Neural cell (in vitro differentiated cells): ENCODE data around the gene MKRN1. TPM values are rescaled to one million over a fixed set of nuclear protein-coding genes. Genes with fewer than 3 reads are reported as not detected.
"Not testable (repeated sequence)": the region's sequence is repeated elsewhere in the genome, so short reads cannot be mapped to it uniquely, and the experiment has no call there.

Source experiments
- H2AFZ ChIP-seq: fragments of 200-600, 300-800 bp; sonication (generic), shearing (Covaris generic); 2 replicates; pipeline ENCODE4 v1.6.0; 2014; ENCODE audit warnings: low read depth, mild to moderate bottlenecking, antibody characterized with exemption, low read length, moderate library complexity
- H3F3A ChIP-seq: fragments of 200-600 bp; shearing (Covaris generic); 2 replicates; pipeline ENCODE4 v1.6.1; 2016; ENCODE audit warnings: mild to moderate bottlenecking, moderate library complexity, mixed read lengths, antibody characterized with exemption, low read length; ENCODE audit not compliant: insufficient read depth, poor library complexity, severe bottlenecking
- H3K27ac ChIP-seq: fragments of 200-600, 300-800 bp; sonication (generic), shearing (Covaris generic); 2 replicates; pipeline ENCODE4 v1.5.1; 2014; ENCODE audit warnings: mild to moderate bottlenecking, low read length, moderate library complexity
- H3K27me3 ChIP-seq: fragments of 300-800, 200-600 bp; sonication (generic), shearing (Covaris generic); 2 replicates; pipeline ENCODE4 v1.6.0; 2014; ENCODE audit warnings: mild to moderate bottlenecking, low read depth, low read length, moderate library complexity; ENCODE audit not compliant: insufficient read depth
- H3K36me3 ChIP-seq: fragments of 300-800, 200-600 bp; sonication (generic), shearing (Covaris generic); 2 replicates; pipeline ENCODE4 v1.5.1; 2014; ENCODE audit warnings: mild to moderate bottlenecking, antibody characterized with exemption, low read length, moderate library complexity; ENCODE audit not compliant: insufficient read depth
- H3K4me2 ChIP-seq: fragments of 300-800, 200-600 bp; sonication (generic), shearing (Covaris generic); 2 replicates; pipeline ENCODE4 v1.6.0; 2014; ENCODE audit warnings: mild to moderate bottlenecking, low read length
- H3K4me3 ChIP-seq: fragments of 300-800, 200-600 bp; sonication (generic), shearing (Covaris generic); 2 replicates; pipeline ENCODE4 v1.5.1; 2014; ENCODE audit warnings: mild to moderate bottlenecking, low read length, moderate library complexity
- H3K79me2 ChIP-seq: fragments of 200-600 bp; shearing (Covaris generic); replicated peaks from 2 replicates; pipeline ENCODE4 v1.6.0; 2014; ENCODE audit warnings: mild to moderate bottlenecking, low read length, moderate library complexity; ENCODE audit not compliant: insufficient read depth
- H3K9ac ChIP-seq: fragments of 300-800, 200-600 bp; sonication (generic), shearing (Covaris generic); 2 replicates; pipeline ENCODE4 v1.6.1; 2016; ENCODE audit warnings: mild to moderate bottlenecking, low read length, mixed read lengths
- H3K9me2 ChIP-seq: fragments of 200-600 bp; shearing (Covaris generic); 2 replicates; pipeline ENCODE4 v1.6.1; 2016; ENCODE audit warnings: mild to moderate bottlenecking, low read length, mixed read lengths; ENCODE audit not compliant: insufficient read depth
- H3K9me3 ChIP-seq: fragments of 200-600, 300-800 bp; sonication (generic), shearing (Covaris generic); 2 replicates; pipeline ENCODE4 v1.6.1; 2016; ENCODE audit warnings: mild to moderate bottlenecking, mixed run types, low read length, moderate library complexity, mixed read lengths
- H4K20me1 ChIP-seq: fragments of 200-600 bp; shearing (Covaris generic); 2 replicates; pipeline ENCODE4 v1.6.1; 2016; ENCODE audit warnings: mild to moderate bottlenecking, mixed run types; ENCODE audit not compliant: insufficient read depth
- EP300 ChIP-seq: fragments of 450-650 bp; conservative IDR thresholded peaks from 2 replicates; pipeline ENCODE4 v1.6.1; 2014; ENCODE audit warnings: antibody characterized with exemption, mild to moderate bottlenecking, moderate library complexity; ENCODE audit not compliant: poor library complexity, severe bottlenecking
- EZH2 ChIP-seq: fragments of 200-600, 300-800 bp; shearing (Covaris generic), sonication (generic); IDR thresholded peaks from 2 replicates; pipeline ENCODE4 v1.6.1; 2014; ENCODE audit warnings: antibody characterized with exemption, low read length, borderline replicate concordance, mild to moderate bottlenecking; ENCODE audit not compliant: insufficient read depth, poor library complexity, severe bottlenecking
- MXI1 ChIP-seq: fragments of 450-650 bp; conservative IDR thresholded peaks from 2 replicates; pipeline ENCODE4 v1.6.1; 2014; ENCODE audit warnings: antibody characterized with exemption, mild to moderate bottlenecking; ENCODE audit not compliant: poor library complexity, severe bottlenecking
- POLR2AphosphoS5 ChIP-seq: IDR thresholded peaks from 2 replicates; pipeline ENCODE4 v1.6.1; 2012
- RAD21 ChIP-seq: fragments of 450-650 bp; conservative IDR thresholded peaks from 2 replicates; pipeline ENCODE4 v1.6.1; 2014; ENCODE audit warnings: antibody characterized with exemption, mild to moderate bottlenecking, moderate library complexity
- SMC3 ChIP-seq: fragments of 450-650 bp; conservative IDR thresholded peaks from 2 replicates; pipeline ENCODE4 v1.6.1; 2014; ENCODE audit warnings: antibody characterized with exemption, mild to moderate bottlenecking, moderate library complexity; ENCODE audit not compliant: poor library complexity
- TAF1 ChIP-seq: IDR thresholded peaks from 2 replicates; pipeline ENCODE4 v1.6.1; 2012; ENCODE audit warnings: low read depth
- polyA plus RNA-seq: library from polyadenylated mRNA; depleted of rRNA; stranded (reverse); fragments of >200 nt; gene quantifications from 2 replicates; pipeline ENCODE4 v1.2.3, GENCODE V29; 2014
- TF ChIP-seq, protein P1 (sequence below): IDR thresholded peaks from 2 replicates; pipeline ENCODE4 v1.6.1; 2012; ENCODE audit warnings: borderline replicate concordance
- TF ChIP-seq, protein P2 (sequence below): fragments of 450-650 bp; IDR thresholded peaks from 2 replicates; pipeline ENCODE4 v1.5.1; 2014; ENCODE audit warnings: antibody characterized with exemption, mild to moderate bottlenecking, moderate library complexity; ENCODE audit not compliant: poor library complexity, severe bottlenecking

MKRN1 gene
- polyA plus RNA-seq, 1 donor from 2014 or later, result 251 TPM

DNA sequence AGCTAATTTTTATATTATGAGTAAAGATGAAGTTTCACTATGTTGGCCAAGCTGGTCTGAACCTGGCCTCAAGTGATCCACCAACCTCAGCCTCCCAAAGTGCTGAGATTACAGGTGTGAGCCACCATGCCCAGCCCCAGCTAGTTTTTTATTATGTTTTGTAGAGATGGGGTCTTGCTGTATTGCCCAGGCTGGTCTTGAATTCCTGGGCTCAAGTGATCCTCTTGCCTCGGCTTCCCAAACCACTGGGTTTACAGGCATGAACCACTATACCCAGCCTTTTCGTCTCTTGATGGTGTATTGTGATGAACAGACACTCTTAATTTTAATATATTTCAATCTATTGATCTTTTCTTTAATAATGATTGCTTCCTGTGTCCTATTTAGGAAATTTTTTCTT, 57.8 kb downstream of the MKRN1 start:
- TF ChIP-seq, protein P1, sequence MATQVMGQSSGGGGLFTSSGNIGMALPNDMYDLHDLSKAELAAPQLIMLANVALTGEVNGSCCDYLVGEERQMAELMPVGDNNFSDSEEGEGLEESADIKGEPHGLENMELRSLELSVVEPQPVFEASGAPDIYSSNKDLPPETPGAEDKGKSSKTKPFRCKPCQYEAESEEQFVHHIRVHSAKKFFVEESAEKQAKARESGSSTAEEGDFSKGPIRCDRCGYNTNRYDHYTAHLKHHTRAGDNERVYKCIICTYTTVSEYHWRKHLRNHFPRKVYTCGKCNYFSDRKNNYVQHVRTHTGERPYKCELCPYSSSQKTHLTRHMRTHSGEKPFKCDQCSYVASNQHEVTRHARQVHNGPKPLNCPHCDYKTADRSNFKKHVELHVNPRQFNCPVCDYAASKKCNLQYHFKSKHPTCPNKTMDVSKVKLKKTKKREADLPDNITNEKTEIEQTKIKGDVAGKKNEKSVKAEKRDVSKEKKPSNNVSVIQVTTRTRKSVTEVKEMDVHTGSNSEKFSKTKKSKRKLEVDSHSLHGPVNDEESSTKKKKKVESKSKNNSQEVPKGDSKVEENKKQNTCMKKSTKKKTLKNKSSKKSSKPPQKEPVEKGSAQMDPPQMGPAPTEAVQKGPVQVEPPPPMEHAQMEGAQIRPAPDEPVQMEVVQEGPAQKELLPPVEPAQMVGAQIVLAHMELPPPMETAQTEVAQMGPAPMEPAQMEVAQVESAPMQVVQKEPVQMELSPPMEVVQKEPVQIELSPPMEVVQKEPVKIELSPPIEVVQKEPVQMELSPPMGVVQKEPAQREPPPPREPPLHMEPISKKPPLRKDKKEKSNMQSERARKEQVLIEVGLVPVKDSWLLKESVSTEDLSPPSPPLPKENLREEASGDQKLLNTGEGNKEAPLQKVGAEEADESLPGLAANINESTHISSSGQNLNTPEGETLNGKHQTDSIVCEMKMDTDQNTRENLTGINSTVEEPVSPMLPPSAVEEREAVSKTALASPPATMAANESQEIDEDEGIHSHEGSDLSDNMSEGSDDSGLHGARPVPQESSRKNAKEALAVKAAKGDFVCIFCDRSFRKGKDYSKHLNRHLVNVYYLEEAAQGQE, result no peak
- no peak for TF ChIP-seq POLR2AphosphoS5
- TF ChIP-seq, protein P2, sequence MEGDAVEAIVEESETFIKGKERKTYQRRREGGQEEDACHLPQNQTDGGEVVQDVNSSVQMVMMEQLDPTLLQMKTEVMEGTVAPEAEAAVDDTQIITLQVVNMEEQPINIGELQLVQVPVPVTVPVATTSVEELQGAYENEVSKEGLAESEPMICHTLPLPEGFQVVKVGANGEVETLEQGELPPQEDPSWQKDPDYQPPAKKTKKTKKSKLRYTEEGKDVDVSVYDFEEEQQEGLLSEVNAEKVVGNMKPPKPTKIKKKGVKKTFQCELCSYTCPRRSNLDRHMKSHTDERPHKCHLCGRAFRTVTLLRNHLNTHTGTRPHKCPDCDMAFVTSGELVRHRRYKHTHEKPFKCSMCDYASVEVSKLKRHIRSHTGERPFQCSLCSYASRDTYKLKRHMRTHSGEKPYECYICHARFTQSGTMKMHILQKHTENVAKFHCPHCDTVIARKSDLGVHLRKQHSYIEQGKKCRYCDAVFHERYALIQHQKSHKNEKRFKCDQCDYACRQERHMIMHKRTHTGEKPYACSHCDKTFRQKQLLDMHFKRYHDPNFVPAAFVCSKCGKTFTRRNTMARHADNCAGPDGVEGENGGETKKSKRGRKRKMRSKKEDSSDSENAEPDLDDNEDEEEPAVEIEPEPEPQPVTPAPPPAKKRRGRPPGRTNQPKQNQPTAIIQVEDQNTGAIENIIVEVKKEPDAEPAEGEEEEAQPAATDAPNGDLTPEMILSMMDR, result no peak
- TF ChIP-seq RAD21, result no peak
- TF ChIP-seq TAF1, result no peak
- TF ChIP-seq MXI1, result no peak
- TF ChIP-seq EZH2, result no peak
- no peak for TF ChIP-seq EP300
- TF ChIP-seq SMC3, result no peak
- H3K9me3 ChIP-seq, result no peaks in the 10 kb centered on the region

DNA sequence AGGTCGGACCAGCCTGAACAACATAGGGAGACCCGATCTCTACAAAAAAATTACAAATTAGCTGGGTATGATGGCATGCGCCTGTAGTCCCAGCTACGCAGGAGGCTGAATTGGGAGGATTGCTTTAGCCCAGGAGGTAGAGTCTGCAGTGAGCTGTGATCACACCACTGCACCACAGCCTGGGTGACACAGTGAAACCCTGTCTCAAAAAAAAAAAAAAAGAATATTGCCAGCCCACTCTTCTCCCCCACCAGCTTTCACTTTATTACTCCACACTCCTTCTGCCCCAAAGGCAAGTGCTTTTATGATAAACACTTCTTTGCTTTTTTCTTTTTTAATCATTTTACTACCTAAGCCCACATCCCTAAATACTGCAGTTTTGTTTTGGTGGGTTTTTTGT, 60.7 kb downstream of the MKRN1 start:
- Histone ChIP-seq H3K36me3 (no peaks in the 10 kb centered on the region), H3K4me2 (no peak overlapping the region), H3K9me3 (no peaks in the 10 kb centered on the region), H2AFZ (no peak overlapping the region), H3K79me2 (no peaks in the 10 kb centered on the region), H4K20me1 (no peaks in the 10 kb centered on the region), H3F3A (no peaks in the 10 kb centered on the region), H3K4me3 (no peak overlapping the region), H3K9me2 (no peaks in the 10 kb centered on the region), H3K27ac (no peak overlapping the region), H3K9ac (no peak overlapping the region), H3K27me3 (no peaks in the 10 kb centered on the region)
- no peak for TF ChIP-seq EP300
- no peak for TF ChIP-seq TAF1
- no peak for TF ChIP-seq SMC3
- TF ChIP-seq, protein P2, result no peak
- no peak for TF ChIP-seq MXI1
- TF ChIP-seq, protein P1, result no peak
- no peak for TF ChIP-seq EZH2
- TF ChIP-seq RAD21, result no peak
- TF ChIP-seq POLR2AphosphoS5, result no peak

More for the DNA sequence above, 57.8 kb downstream of the MKRN1 start:
- Histone ChIP-seq H3F3A (no peaks in the 10 kb centered on the region), H3K27ac (no peak overlapping the region), H3K4me3 (no peak overlapping the region), H2AFZ (no peak overlapping the region), H3K27me3 (no peaks in the 10 kb centered on the region), H3K36me3 (no peaks in the 10 kb centered on the region), H4K20me1 (no peaks in the 10 kb centered on the region), H3K9me2 (no peaks in the 10 kb centered on the region), H3K79me2 (no peaks in the 10 kb centered on the region), H3K9ac (no peak overlapping the region), H3K4me2 (no peak overlapping the region)

DNA sequence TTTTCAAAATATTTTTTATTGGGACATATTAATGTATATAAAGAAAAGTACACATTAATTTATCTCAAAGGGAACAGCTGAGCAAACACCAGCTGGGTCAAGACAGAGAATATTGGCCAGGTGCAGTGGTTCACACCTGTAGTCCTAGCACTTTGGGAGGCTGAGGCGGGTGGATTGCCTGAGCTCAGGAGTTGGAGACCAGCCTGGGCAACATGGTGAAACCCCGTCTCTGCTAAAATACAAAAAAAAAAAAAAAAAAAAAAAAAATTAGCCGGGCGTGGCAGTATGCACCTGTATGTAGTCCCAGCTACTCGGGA, 61.2 kb downstream of the MKRN1 start:
- H3K27ac ChIP-seq, result not testable (repeated sequence)

More for the DNA sequence above, 61.2 kb downstream of the MKRN1 start:
- H3K9me2 ChIP-seq, H3K9ac ChIP-seq, H3K36me3 ChIP-seq, H3F3A ChIP-seq, H2AFZ ChIP-seq, H3K4me3 ChIP-seq, H3K79me2 ChIP-seq, H3K9me3 ChIP-seq, H3K27me3 ChIP-seq, H3K4me2 ChIP-seq, H4K20me1 ChIP-seq: not testable (repeated sequence)
